Urothelium cell line (cell line): ENCODE data around the gene KANK4.
A peak's percentile ranks its signal among the peaks of the same experiment; 100 is the strongest.
"Not testable (repeated sequence)": the region's sequence is repeated elsewhere in the genome, so short reads cannot be mapped to it uniquely, and the experiment has no call there.

Experiments used
- DNase-seq: peaks from one replicate; pipeline ENCODE4 v3.0.0; 2011; ENCODE audit warnings: low spot score, mixed read lengths
- FAIRE-seq: peaks from 2 replicates; lab custom pipeline; 2011; peaks lifted over from hg19 to GRCh38; lab: Jason Lieb, UNC

KANK4 gene

DNA sequence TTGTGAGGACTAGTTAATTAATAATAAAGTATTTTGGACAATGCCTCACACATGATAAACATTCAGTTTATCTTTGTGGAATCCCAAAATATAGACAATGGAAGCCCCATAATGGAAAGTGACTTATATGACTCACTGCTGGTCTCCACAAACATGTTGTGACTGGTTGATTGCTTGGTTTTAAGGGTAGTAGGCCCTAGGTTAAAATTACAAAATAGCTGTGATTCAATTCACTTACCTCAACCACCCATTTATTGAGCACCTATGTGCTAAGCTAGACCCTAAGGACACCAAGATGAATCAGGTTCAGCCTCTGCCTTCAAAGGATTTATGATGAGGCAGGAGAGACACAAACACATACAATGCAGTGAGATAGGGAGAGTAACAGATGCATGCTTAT lies 42.4 kb downstream of the KANK4 start:
- DNase-seq, result no peak
- FAIRE-seq, result no peak

- DNase-seq, result no peak
These were observed 44.4 kb downstream of the KANK4 start for GRCh38 chr1:62274496-62275485.

DNA sequence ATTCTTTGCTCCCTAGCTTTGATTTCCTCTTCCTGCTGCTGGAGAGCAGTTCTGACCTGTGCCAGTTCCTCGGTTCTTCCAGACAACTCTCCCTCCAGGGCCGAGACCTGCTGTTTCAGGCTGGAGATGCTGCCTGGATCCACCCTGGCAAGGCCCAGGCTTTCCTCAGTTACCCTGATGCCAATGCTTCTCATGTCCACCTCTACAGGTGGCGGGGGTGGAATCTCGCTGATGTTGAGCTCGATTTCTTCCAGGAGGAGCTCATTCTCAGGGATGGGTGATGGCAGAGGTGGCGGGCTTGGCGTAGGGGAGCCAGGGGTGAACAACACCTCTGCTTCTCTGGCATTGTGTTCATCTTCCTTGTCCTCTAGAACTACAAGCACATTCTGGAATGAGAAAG lies 45.3 kb downstream of the KANK4 start:
- FAIRE-seq (no peak), DNase-seq (no peak)

More at GRCh38 chr1:62274496-62275485, 44.4 kb downstream of the KANK4 start:
- FAIRE-seq, result no peak

GRCh38 chr1:62271948-62272728 lies 47.1 kb downstream of the KANK4 start:
- no peak for FAIRE-seq
- DNase-seq, result no peak

GRCh38 chr1:62271134-62271533 lies 48.1 kb downstream of the KANK4 start:
- DNase-seq (no peak), FAIRE-seq (no peak)

DNA sequence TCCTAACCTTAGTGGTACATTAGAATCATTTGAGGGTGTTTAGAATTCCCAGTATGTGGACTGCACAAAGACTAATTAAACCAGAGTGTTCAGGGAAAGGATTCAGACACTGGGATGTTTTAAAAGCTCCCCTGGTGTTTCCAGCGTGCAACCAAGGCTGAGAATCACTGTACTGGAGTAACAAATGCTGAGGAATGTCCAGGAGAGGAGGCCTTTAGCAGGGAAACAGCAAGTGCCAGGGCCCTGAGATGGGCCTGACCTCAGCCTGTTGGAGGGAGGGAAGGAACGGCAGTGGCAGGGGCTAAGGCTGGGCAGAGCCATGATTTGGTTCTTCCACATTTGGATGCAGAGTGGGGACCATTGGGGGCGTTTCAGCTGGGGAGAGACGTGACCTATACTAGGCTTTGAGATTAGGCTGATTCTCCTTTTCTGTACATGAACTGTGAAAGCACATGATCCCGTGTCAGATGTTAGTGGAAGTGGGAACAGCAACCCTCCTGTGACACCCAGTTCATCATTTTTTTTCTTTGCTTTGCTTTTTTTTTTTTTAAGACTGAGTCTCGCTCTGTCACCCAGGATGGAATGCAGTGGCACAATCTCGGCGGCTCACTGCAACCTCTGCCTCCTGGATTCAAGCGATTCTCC lies 49.3 kb downstream of the KANK4 start:
- FAIRE-seq (no peak), DNase-seq (no peak)

DNA sequence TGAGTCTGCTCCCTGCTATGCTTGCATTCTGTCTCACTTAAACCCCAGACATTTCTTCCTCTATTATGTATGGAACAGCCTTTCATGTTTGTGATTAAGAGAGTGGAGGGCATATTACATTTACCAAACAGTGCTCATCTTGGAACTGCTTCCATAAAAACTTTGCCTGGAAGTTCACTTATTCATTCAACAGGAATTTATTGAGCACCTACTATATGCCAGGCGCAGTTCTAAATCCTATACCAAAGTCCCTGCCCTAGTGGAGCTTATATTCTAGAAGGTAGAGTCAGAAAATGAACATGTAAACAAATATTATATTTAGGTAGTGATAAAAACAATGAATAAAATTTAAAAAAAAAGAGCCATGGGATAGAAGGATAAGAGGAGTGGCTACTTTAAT lies 49.8 kb downstream of the KANK4 start:
- FAIRE-seq, result no peak
- DNase-seq, result no peak

DNA sequence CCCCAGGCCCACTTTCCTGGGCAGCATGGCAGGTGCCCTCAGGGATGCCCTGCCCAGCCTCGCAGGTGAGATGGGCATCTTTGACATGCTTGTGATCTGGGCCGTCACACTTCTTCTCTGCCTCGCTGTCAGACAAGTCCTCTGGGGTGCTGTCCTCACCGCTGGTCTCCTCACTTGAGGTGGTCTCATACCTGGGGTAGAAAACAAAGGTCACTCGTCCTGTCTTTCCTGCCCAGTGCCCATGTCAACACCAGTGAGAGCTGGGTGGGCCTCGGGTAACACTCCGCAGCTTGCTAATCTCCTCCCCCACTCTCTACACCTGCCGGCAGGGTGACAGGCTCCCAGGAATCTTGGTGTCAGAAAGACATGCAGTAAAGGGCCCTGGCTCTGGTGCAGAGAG lies 50.9 kb downstream of the KANK4 start:
- no peak for DNase-seq
- no peak for FAIRE-seq

GRCh38 chr1:62265956-62266935 lies 53.0 kb downstream of the KANK4 start:
- DNase-seq (no peak), FAIRE-seq (peak; percentile 96)

DNA sequence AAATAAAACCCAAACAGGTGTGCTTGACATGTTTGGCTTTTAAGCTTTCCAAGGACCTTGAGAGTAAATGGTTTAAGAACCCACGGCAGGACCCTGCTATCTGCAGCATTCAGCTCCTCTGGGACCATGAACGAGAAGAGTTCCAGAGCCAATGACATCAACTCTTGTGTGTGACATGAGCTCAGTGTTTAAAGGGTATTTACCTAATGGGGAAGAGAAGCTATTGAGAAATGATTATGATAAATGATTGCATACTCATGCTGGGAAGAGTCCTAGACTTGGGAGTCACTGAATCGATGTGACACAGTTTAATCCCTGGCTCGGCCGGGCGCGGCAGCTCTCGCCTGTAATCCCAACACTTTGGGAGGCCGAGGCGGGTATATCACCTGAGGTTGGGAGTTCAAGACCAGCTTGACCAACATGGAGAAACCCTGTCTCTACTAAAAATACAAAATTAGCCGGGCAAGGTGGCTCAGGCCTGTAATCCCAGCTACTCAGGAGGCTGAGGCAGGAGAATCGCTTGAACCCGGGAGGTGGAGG lies 55.4 kb downstream of the KANK4 start:
- FAIRE-seq (no peak), DNase-seq (no peak)

DNA sequence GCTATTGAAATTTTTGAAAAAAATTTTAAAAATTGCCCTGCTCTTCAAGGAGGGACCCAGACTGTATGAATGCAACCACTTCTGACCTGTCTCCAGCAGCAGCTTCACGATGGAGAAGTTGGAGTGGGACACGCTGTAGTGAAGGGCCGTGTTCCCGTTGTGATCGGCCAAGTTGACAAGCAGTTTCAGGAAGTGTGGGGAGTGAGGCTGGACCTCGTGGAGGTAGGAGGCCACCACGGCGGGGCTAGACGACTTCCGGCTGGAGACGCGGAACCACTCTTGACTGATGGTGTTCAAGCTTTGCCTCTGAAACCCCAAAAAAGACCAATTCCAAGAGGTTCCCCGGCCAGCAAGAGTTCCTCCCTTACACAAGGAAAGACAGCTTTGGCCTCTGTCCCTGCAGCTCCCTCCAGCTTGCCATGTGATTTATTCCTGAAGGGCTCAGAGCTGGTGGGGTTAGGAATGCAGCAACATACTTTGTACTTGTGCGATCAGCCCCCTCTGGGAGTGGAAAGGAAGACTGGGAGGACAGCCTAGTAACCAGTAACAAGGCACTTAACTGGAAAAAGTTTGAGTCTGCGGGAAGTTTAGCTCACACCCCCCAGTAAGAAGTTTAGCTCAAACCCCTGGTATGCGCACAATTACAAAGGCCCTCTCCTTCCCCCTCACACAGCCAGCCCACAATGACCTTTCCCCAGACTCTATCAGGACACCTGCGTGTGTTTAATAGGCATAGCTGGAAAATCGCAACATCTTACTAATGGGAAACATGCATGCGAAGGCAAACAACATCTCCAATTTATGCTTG lies 56.0 kb downstream of the KANK4 start:
- FAIRE-seq, result no peak
- DNase-seq, result no peak

GRCh38 chr1:62260688-62261087 lies 58.5 kb downstream of the KANK4 start:
- DNase-seq, result no peak
- no peak for FAIRE-seq

DNA sequence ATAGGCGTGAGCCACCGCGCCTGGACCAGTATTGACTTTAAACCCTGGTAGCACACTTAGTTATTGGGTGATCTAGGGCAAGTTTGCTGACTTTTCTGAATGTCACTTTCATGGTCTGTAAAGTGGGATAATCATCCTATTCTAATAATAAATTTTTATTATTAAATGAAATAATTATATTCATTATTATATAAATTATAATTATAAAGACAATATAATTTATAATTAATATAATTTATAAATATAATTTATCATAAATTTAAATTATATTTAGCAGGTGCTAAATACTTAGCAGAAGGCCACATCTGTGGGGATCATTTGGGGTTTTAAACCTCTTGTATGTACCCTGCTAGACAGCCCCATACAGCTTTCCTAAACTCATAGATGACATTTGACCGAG lies 59.7 kb downstream of the KANK4 start:
- no peak for DNase-seq
- no peak for FAIRE-seq

GRCh38 chr1:62250126-62250726 lies 69.0 kb downstream of the KANK4 start:
- FAIRE-seq, result no peak
- DNase-seq, result no peak

GRCh38 chr1:62247391-62248168 lies 71.7 kb downstream of the KANK4 start:
- FAIRE-seq (no peak), DNase-seq (no peak)

GRCh38 chr1:62245201-62245600 lies 74.0 kb downstream of the KANK4 start:
- FAIRE-seq, result no peak
- DNase-seq, result no peak

- not testable (repeated sequence) for DNase-seq, FAIRE-seq
These were observed 74.9 kb downstream of the KANK4 start for GRCh38 chr1:62244380-62244779.
